ENCODE results near the gene AP1G1.

GRCh38 chr16:71708696-71709095 lies 99.9 kb downstream of the AP1G1 start:
- TF ChIP-seq CTCF (conservative IDR thresholded peaks at IDR 0.05; ENCODE audit: low read depth, low read length) (no peak), EZH2phosphoT487 (IDR thresholded peaks at IDR 0.05; ENCODE audit: borderline replicate concordance, low read length) (no peak), EZH2 (IDR thresholded peaks at IDR 0.05; ENCODE audit: low read length, unreplicated experiment) (no peak)

Data from PC-3 (cell line).